Tibial nerve (tissue), 4 donors: Measurements from ENCODE around the gene MSI2. TPM values are rescaled to one million over a fixed set of nuclear protein-coding genes. Genes with fewer than 3 reads are reported as not detected.

Experiments used
- DNase-seq, 2 donors: peaks; one replicate each; pipeline ENCODE4 v3.0.0-alpha.2; 2019; ENCODE audit warnings: low spot score in 2 of 2
- H3K27ac ChIP-seq, 4 donors: fragments of 200-600 bp; sonication (generic) in 3 of 4; one replicate each; pipeline ENCODE4 v1.5.1; 2017 to 2019; ENCODE audit warnings: mild to moderate bottlenecking in 1 of 4
- H3K27me3 ChIP-seq, 2 donors: fragments of 200-600 bp; sonication (generic) in 1 of 2; one replicate each; pipeline versions ENCODE4 v1.5.1 to v1.6.0; 2017 to 2019
- H3K36me3 ChIP-seq, 3 donors: fragments of 200-600 bp; sonication (generic); one replicate each; pipeline ENCODE4 v1.5.1; 2018 to 2019
- H3K4me1 ChIP-seq, 4 donors: fragments of 200-600 bp; sonication (generic) in 3 of 4; one replicate each; pipeline ENCODE4 v1.5.1; 2017 to 2019
- H3K4me3 ChIP-seq, 4 donors: fragments of 200-600 bp; sonication (generic) in 3 of 4; one replicate each; pipeline ENCODE4 v1.5.1; 2017 to 2019; ENCODE audit warnings: mild to moderate bottlenecking in 1 of 4, moderate library complexity in 1 of 4
- H3K9me3 ChIP-seq, 4 donors: fragments of 200-600 bp; sonication (generic) in 3 of 4; one replicate each; pipeline ENCODE4 v1.5.1; 2017 to 2019
- EP300 ChIP-seq, 2 donors: sonication (generic); formaldehyde crosslinking; IDR thresholded peaks; one replicate each; pipeline ENCODE4 v1.6.1; 2017; ENCODE audit warnings: antibody characterized with exemption in 2 of 2, mild to moderate bottlenecking in 1 of 2
- POLR2A ChIP-seq, 2 donors: fragments of 450-650 bp; IDR thresholded peaks; one replicate each; pipeline ENCODE4 v1.6.1; 2017; ENCODE audit warnings: antibody characterized with exemption in 2 of 2, mild to moderate bottlenecking in 2 of 2, moderate library complexity in 2 of 2
- WGBS, 2 donors: methylation state at CpG; one replicate each; pipeline ENCODE4 v1.1.5; 2018; 5-methylcytosine and 5-hydroxymethylcytosine counted together
- total RNA-seq, 4 donors: library from RNA; depleted of rRNA; stranded (reverse); fragments of >200 nt; gene quantifications; one replicate each; pipeline ENCODE4 v1.1.0, GENCODE V29; 2016
- TF ChIP-seq, protein P1 (sequence below), 5 experiments: fragments of 200-600 bp in 3 of 5; fragments of 450-650 bp in 2 of 5; sonication (generic) in 3 of 5; IDR thresholded peaks; one replicate each; pipeline ENCODE4 v1.5.1; 2016 to 2019; ENCODE audit warnings: antibody characterized with exemption in 5 of 5, mild to moderate bottlenecking in 3 of 5, moderate library complexity in 2 of 5

MSI2 gene
- total RNA-seq, 4 donors from 2014 or later = 11.5 to 18.3 (median 14.2) TPM

DNA sequence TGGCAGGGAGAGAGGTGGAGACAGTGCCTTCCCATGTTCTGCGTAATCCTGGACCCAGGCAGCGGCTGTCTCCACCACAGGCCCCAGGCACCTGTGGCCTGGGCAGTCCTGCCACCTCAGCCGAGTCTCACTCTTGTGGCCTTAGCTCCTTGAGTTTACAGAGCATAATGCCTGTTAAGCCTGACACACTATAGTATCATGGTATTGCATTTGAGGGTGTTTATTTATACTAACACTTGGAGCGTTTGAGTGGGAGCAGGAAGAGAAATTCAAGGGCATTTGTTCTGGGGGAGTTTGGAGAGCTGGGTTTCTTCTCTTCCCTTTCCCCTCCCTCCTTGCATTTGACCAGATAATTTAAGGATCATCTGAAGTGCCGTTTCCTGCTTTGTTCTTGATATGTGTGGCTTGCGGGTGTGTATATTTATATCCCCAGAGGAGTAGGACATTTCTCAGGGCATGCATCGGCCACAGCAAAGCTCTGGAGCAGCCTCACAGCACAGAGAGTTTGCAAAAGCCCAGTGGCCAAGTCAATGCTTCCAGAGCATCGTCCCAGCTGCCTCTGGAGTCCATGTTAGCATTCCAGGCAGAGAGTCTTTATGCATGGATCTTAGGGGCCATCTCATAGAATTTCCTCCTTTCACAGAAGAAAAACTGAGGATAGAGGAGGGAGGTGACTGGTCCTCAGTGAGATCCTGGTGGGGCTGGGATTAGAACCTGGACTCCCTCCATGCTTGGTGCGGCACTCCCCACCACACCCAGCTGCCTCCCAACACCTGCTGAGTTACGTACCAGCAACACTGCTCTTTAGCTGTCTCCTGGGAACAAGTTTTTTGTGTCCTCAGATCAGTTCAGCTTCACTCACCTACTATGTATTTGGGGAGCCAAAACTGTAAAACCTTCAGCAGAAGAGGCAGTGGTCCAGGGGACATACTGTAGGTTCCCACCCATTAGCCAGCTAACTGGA, 266.0 kb downstream of the MSI2 start:
- TF ChIP-seq, protein P1, sequence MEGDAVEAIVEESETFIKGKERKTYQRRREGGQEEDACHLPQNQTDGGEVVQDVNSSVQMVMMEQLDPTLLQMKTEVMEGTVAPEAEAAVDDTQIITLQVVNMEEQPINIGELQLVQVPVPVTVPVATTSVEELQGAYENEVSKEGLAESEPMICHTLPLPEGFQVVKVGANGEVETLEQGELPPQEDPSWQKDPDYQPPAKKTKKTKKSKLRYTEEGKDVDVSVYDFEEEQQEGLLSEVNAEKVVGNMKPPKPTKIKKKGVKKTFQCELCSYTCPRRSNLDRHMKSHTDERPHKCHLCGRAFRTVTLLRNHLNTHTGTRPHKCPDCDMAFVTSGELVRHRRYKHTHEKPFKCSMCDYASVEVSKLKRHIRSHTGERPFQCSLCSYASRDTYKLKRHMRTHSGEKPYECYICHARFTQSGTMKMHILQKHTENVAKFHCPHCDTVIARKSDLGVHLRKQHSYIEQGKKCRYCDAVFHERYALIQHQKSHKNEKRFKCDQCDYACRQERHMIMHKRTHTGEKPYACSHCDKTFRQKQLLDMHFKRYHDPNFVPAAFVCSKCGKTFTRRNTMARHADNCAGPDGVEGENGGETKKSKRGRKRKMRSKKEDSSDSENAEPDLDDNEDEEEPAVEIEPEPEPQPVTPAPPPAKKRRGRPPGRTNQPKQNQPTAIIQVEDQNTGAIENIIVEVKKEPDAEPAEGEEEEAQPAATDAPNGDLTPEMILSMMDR (IDR thresholded peaks at IDR 0.05) = no peak
- TF ChIP-seq EP300 (IDR thresholded peaks at IDR 0.05) (no peak), POLR2A (IDR thresholded peaks at IDR 0.05) (no peak)
- H3K36me3 ChIP-seq = no peaks in the 10 kb centered on the region
- no peaks in the 10 kb centered on the region for H3K9me3 ChIP-seq
- 87 to 88% methylated on average over 10 of the region's 10 CpGs for WGBS, 2 donors
- DNase-seq = no peak
- no peak overlapping the region for H3K4me3 ChIP-seq
- H3K27ac ChIP-seq = no peak overlapping the region
- H3K4me1 ChIP-seq = peaks cover 0 to 10% (median 1%) of the 10 kb centered on the region in 4 donors
- H3K27me3 ChIP-seq = no peaks in the 10 kb centered on the region

DNA sequence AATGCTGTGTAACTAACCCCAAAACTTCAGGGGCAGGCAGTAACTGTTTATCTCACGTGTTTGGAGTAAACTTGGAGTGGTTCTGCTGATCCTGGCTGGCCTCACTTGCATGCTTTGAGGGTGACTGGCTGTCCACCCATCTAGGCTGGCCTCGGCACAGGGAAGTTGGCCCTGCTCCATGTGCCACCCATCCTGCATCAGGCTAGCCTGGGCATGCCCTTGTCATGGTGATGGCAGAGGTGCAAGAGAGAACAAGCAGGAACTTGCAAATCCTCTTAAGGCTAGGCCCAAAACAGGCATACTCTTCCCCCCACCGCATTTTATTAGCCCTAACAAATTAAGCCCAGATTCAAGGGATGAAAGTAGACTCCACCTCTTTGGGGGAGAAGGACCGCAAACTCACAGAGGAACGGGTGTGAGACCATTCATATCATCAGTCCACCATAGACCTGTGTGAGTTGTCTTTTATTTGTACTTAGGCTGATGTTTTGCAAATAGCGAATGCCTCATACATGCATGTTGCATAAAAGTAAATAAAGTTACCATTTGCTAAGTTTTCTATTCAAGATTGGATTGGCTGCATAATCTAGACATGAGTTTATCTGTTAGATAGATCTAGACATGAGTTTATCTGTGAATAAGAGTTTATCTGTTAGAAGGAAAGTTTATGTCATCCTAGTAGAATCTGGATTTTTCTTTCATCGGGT, 267.8 kb downstream of the MSI2 start:
- Histone ChIP-seq H3K4me3 (no peak overlapping the region), H3K27me3 (no peaks in the 10 kb centered on the region), H3K4me1 (peaks cover 0 to 17% (median 9%) of the 10 kb centered on the region in 4 donors), H3K27ac (no peak overlapping the region), H3K36me3 (no peaks in the 10 kb centered on the region), H3K9me3 (no peaks in the 10 kb centered on the region)
- WGBS, 2 donors = 66 to 75% methylated on average over 7 of the region's 7 CpGs
- no peak for DNase-seq
- TF ChIP-seq, protein P1 (IDR thresholded peaks at IDR 0.05) = no peak
- no peak for TF ChIP-seq POLR2A (IDR thresholded peaks at IDR 0.05)
- no peak for TF ChIP-seq EP300 (IDR thresholded peaks at IDR 0.05)

DNA sequence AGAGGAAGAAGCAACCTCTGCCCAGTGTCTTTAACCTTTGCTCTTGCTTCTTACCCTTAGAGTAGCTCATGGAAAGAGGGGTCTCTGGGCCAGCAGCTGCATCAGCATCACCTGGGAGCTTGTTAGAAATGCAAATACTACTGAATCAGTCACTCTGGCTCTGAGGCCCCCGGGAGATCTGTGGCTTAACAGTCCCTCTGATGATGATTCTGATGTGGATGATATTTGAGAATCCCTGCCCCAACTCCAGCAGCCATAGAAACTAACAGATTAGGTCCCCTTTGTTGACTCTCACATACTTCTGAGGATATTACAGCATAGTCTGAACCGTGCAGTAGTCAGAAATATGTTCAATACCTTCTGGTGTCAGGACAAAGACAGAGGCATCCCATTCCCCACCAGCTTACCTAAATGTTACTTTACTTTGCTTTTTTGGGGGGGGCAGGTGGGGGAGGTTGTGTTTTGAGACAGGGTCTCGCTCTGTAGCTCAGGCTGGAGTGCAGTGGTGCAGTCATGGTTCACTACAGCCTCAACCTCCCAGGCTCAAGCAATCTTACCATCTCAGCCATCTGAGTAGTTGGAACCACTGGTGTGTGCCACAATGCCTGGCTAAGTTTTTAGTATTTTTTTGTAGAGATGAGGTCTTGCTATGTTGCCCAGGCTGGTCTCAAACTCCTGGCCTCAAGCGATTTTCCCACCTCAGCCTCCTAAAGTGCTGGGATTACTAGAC, 268.7 kb downstream of the MSI2 start:
- DNase-seq = no peak
- H3K27me3 ChIP-seq = no peaks in the 10 kb centered on the region
- H3K4me3 ChIP-seq = no peak overlapping the region
- peaks cover 0 to 17% (median 9%) of the 10 kb centered on the region in 4 donors for H3K4me1 ChIP-seq
- H3K27ac ChIP-seq = peak overlapping the region in 1 of 4 donors; percentile 80
- H3K9me3 ChIP-seq = no peaks in the 10 kb centered on the region
- WGBS, 2 donors = 86 to 89% methylated on average over 4 of the region's 4 CpGs
- TF ChIP-seq, protein P1 (IDR thresholded peaks at IDR 0.05) = no peak
- no peak for TF ChIP-seq EP300 (IDR thresholded peaks at IDR 0.05)
- no peak for TF ChIP-seq POLR2A (IDR thresholded peaks at IDR 0.05)
- no peaks in the 10 kb centered on the region for H3K36me3 ChIP-seq

DNA sequence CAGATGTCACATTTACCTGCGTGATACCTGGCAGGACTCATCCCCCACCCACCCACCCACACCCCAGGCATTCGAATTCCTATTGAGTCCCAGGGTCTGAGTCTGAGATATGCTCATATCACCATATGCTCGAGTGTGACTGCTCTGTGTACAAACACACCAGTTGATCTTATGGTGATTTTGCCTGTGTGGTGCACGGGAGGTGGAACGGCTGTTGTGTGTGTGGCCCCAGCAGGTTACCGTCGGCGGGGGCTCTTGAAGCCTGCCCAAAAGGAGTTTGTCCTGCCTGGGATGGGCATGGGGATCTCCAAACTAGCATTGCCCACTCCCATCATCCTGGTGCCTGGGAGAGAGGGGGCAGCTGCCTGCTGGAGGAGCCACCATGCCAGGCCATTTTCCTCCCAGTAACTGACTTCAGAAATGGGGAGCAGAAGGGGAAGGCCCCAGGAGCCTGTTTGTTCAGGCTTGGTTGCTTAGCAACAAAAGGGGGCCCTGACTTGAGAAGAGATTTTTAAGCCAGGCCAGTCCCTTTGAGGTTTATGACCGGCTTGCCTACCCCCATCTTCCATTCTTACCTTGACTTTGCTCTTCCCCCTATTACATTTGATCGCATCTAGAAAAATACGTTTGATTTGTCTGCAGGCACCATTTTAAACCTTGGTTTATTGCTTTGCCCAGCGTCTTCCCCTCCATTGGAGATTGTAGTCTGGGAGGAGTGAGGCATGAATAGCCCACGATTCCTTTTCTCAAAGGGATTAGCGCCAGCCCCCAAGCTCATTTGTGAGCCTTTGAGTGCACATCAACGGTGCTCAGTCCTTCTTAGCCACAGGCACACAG, 271.1 kb downstream of the MSI2 start:
- DNase-seq = no peak
- Histone ChIP-seq H3K27me3 (no peaks in the 10 kb centered on the region), H3K9me3 (no peaks in the 10 kb centered on the region), H3K4me3 (no peak overlapping the region), H3K4me1 (peaks cover 0 to 17% (median 9%) of the 10 kb centered on the region in 4 donors), H3K36me3 (no peaks in the 10 kb centered on the region), H3K27ac (peak overlapping the region; percentile 56 to 80 (median 72))
- 58 to 61% methylated on average over 14 to 15 of the region's 15 CpGs for WGBS, 2 donors
- TF ChIP-seq EP300 (IDR thresholded peaks at IDR 0.05) = no peak
- TF ChIP-seq, protein P1 (IDR thresholded peaks at IDR 0.05) = no peak
